ENCODE results near the gene STAP2. TPM values are rescaled to one million over a fixed set of nuclear protein-coding genes. Genes with fewer than 3 reads are reported as not detected.

STAP2 gene
- total RNA-seq, 3 donors from 2014 or later, result 1.6 to 51.4 (median 25.9) TPM

- intact Hi-C loops (cut with DNase I; ENCODE audit: low total_unique reads), result no loop called here
- no peaks in the 10 kb centered on the region for H3K36me3 ChIP-seq
Measured at GRCh38 chr19:4324228-4324627, 14.4 kb downstream of the STAP2 start.

GRCh38 chr19:4323692-4324091 lies 14.9 kb downstream of the STAP2 start:
- TF ChIP-seq CTCF (IDR thresholded peaks at IDR 0.05) (no peak), POLR2A (IDR thresholded peaks at IDR 0.05) (no peak), POLR2AphosphoS5 (IDR thresholded peaks at IDR 0.05) (no peak)
- no peak overlapping the region for H3K4me3 ChIP-seq
- H3K27ac ChIP-seq, result no peak overlapping the region
- no peaks in the 10 kb centered on the region for H3K27me3 ChIP-seq
- intact Hi-C loops (cut with DNase I; ENCODE audit: low total_unique reads), result no loop called here
- no peaks in the 10 kb centered on the region for H3K36me3 ChIP-seq
- no peaks in the 10 kb centered on the region for H3K9me3 ChIP-seq
- no peaks in the 10 kb centered on the region for H3K4me1 ChIP-seq
- DNase-seq (ENCODE audit: low spot score in 2 of 2), result no peak

More at GRCh38 chr19:4324228-4324627, 14.4 kb downstream of the STAP2 start:
- no peaks in the 10 kb centered on the region for H3K4me1 ChIP-seq
- no peak for TF ChIP-seq POLR2AphosphoS5 (IDR thresholded peaks at IDR 0.05)
- TF ChIP-seq POLR2A (IDR thresholded peaks at IDR 0.05), result no peak
- no peak for TF ChIP-seq CTCF (IDR thresholded peaks at IDR 0.05)
- no peaks in the 10 kb centered on the region for H3K9me3 ChIP-seq
- no peaks in the 10 kb centered on the region for H3K27me3 ChIP-seq
- no peak overlapping the region for H3K27ac ChIP-seq
- no peak for DNase-seq (ENCODE audit: low spot score in 2 of 2)
- H3K4me3 ChIP-seq, result no peak overlapping the region

GRCh38 chr19:4322942-4323665 lies 15.5 kb downstream of the STAP2 start:
- Histone ChIP-seq H3K27me3 (no peaks in the 10 kb centered on the region), H3K4me3 (no peak overlapping the region), H3K9me3 (no peaks in the 10 kb centered on the region), H3K4me1 (no peaks in the 10 kb centered on the region), H3K27ac (no peak overlapping the region), H3K36me3 (no peaks in the 10 kb centered on the region)
- DNase-seq (ENCODE audit: low spot score in 2 of 2), result no peak
- TF ChIP-seq POLR2AphosphoS5 (IDR thresholded peaks at IDR 0.05), result no peak
- no peak for TF ChIP-seq POLR2A (IDR thresholded peaks at IDR 0.05)
- TF ChIP-seq CTCF (IDR thresholded peaks at IDR 0.05), result no peak
- intact Hi-C loops (cut with DNase I; ENCODE audit: low total_unique reads), result no loop called here

- H3K9me3 ChIP-seq, result no peaks in the 10 kb centered on the region
- H3K4me3 ChIP-seq, result no peak overlapping the region
- DNase-seq (ENCODE audit: low spot score in 2 of 2), result no peak
- no peaks in the 10 kb centered on the region for H3K27me3 ChIP-seq
- intact Hi-C loops (cut with DNase I; ENCODE audit: low total_unique reads), result no loop called here
- TF ChIP-seq CTCF (IDR thresholded peaks at IDR 0.05), result no peak
- no peak for TF ChIP-seq POLR2AphosphoS5 (IDR thresholded peaks at IDR 0.05)
- TF ChIP-seq POLR2A (IDR thresholded peaks at IDR 0.05), result no peak
- no peaks in the 10 kb centered on the region for H3K4me1 ChIP-seq
- H3K36me3 ChIP-seq, result no peaks in the 10 kb centered on the region
- no peak overlapping the region for H3K27ac ChIP-seq
Measured at GRCh38 chr19:4320419-4320818, 18.2 kb downstream of the STAP2 start.

- no peak for DNase-seq (ENCODE audit: low spot score in 2 of 2)
- H3K36me3 ChIP-seq, result no peaks in the 10 kb centered on the region
- H3K4me3 ChIP-seq, result no peak overlapping the region
- no peaks in the 10 kb centered on the region for H3K4me1 ChIP-seq
- no peaks in the 10 kb centered on the region for H3K27me3 ChIP-seq
- TF ChIP-seq POLR2AphosphoS5 (IDR thresholded peaks at IDR 0.05) (no peak), CTCF (IDR thresholded peaks at IDR 0.05) (no peak), POLR2A (IDR thresholded peaks at IDR 0.05) (no peak)
- intact Hi-C loops (cut with DNase I; ENCODE audit: low total_unique reads), result loop anchor here (5.0 kb wide), 1 partner anchor 1738 kb away; no protein-coding TSS in a partner anchor
- H3K9me3 ChIP-seq, result no peaks in the 10 kb centered on the region
- H3K27ac ChIP-seq, result no peak overlapping the region
Measured at GRCh38 chr19:4319067-4319718, 19.4 kb downstream of the STAP2 start.

Data from breast epithelium (tissue), 4 donors.